ENCODE measurements around the gene NAV1. TPM values are rescaled to one million over a fixed set of nuclear protein-coding genes. Genes with fewer than 3 reads are reported as not detected.

NAV1 gene
- total RNA-seq, 1 donor from 2014 or later: 101 TPM

DNA sequence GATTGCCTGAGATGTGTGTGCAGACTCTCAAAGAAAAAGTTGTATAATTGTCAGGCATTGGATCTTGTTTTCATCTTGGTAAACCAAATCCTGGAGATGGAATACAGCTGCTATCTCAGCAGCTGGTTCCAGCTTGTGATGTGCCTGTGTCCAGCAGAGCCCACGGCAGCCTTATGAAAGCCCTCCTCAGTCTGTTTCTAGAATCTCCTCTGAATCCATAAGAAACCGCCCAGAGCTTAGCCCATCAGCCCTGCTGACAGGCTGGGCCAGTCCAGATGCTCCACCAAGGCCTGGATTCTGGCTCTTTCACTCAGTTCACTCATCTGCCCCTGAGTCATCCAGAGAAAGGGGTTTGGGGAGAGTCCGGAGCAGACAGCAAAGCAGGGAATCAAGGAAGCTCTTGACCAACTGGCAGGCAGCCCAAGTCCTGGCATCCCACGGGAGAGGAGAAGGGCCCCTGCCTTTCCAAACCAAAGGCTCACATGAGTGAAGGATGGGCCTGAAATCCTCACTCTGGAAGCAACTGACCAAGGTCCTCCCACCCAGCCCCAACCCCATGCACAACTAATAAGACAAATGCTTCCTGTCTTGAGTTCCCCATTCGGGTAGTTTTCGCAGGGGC is 45.7 kb downstream of the NAV1 start:
- no peaks in the 10 kb centered on the region for H3K9me3 Mint-ChIP-seq (ENCODE audit: unreplicated experiment)

DNA sequence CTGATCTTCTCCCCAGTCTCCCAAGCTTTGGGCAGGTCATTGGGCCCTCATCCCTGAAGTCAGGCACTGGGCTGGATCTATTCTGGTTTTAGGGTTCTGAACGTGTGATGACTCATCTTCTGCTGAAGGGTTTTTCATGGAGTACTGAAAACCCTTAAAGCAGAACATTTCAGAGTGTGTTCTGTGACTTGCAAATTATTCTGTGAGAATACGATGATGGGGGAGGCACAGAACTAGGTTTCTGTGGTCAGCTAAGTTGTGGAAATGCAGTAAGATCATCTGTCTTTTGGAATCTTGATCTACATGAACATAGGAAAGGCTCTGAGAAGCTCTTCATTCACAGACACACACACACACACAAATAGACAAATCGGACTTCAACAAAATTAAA is 46.2 kb downstream of the NAV1 start:
- H3K27me3 Mint-ChIP-seq (ENCODE audit: unreplicated experiment): peaks cover 5% of the 10 kb centered on the region
- H3K27ac Mint-ChIP-seq (ENCODE audit: unreplicated experiment): no peak overlapping the region
- H3K9me3 Mint-ChIP-seq (ENCODE audit: unreplicated experiment): no peaks in the 10 kb centered on the region
- no peak for DNase-seq (ENCODE audit: low spot score)
- H3K4me1 Mint-ChIP-seq (ENCODE audit: unreplicated experiment): peaks cover 17% of the 10 kb centered on the region
- H3K36me3 Mint-ChIP-seq (ENCODE audit: low read depth, unreplicated experiment): peaks cover 11% of the 10 kb centered on the region
- TF ChIP-seq, protein P1, sequence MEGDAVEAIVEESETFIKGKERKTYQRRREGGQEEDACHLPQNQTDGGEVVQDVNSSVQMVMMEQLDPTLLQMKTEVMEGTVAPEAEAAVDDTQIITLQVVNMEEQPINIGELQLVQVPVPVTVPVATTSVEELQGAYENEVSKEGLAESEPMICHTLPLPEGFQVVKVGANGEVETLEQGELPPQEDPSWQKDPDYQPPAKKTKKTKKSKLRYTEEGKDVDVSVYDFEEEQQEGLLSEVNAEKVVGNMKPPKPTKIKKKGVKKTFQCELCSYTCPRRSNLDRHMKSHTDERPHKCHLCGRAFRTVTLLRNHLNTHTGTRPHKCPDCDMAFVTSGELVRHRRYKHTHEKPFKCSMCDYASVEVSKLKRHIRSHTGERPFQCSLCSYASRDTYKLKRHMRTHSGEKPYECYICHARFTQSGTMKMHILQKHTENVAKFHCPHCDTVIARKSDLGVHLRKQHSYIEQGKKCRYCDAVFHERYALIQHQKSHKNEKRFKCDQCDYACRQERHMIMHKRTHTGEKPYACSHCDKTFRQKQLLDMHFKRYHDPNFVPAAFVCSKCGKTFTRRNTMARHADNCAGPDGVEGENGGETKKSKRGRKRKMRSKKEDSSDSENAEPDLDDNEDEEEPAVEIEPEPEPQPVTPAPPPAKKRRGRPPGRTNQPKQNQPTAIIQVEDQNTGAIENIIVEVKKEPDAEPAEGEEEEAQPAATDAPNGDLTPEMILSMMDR (IDR thresholded peaks at IDR 0.05; ENCODE audit: unreplicated experiment): no peak
- no peak overlapping the region for H3K4me3 Mint-ChIP-seq (ENCODE audit: unreplicated experiment)

More for the DNA sequence above, 45.7 kb downstream of the NAV1 start:
- no peak overlapping the region for H3K27ac Mint-ChIP-seq (ENCODE audit: unreplicated experiment)
- DNase-seq (ENCODE audit: low spot score): no peak
- peaks cover 20% of the 10 kb centered on the region for H3K4me1 Mint-ChIP-seq (ENCODE audit: unreplicated experiment)
- H3K36me3 Mint-ChIP-seq (ENCODE audit: low read depth, unreplicated experiment): peaks cover 11% of the 10 kb centered on the region
- TF ChIP-seq, protein P1 (IDR thresholded peaks at IDR 0.05; ENCODE audit: unreplicated experiment): no peak
- H3K4me3 Mint-ChIP-seq (ENCODE audit: unreplicated experiment): no peak overlapping the region
- H3K27me3 Mint-ChIP-seq (ENCODE audit: unreplicated experiment): peaks cover 5% of the 10 kb centered on the region

DNA sequence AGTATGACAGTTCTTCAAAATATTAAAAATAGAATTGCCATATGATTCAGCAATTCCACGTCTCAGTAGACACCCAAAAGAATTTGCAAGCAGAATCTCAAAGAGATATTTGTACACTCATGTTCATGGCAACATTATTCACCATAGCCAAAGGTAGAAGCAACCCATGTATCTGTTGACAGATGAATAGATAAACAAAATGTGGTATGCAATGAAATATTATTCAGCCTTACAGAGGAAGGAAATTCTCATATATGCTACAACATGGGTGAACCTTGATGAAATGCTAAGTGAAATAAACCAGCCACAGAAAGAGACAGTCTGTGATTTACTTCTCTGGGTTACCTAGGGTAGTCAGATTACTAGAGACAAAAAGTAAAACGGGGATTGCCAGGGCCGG is 47.0 kb downstream of the NAV1 start:
- Mint-ChIP-seq H3K9me3 (ENCODE audit: unreplicated experiment) (no peaks in the 10 kb centered on the region), H3K4me1 (ENCODE audit: unreplicated experiment) (peaks cover 16% of the 10 kb centered on the region), H3K4me3 (ENCODE audit: unreplicated experiment) (no peak overlapping the region), H3K36me3 (ENCODE audit: low read depth, unreplicated experiment) (peaks cover 12% of the 10 kb centered on the region), H3K27ac (ENCODE audit: unreplicated experiment) (no peak overlapping the region), H3K27me3 (ENCODE audit: unreplicated experiment) (peaks cover 3% of the 10 kb centered on the region)
- no peak for DNase-seq (ENCODE audit: low spot score)
- TF ChIP-seq, protein P1 (IDR thresholded peaks at IDR 0.05; ENCODE audit: unreplicated experiment): no peak

- no peak overlapping the region for H3K27ac Mint-ChIP-seq (ENCODE audit: unreplicated experiment)
- TF ChIP-seq, protein P1 (IDR thresholded peaks at IDR 0.05; ENCODE audit: unreplicated experiment): no peak
- H3K4me3 Mint-ChIP-seq (ENCODE audit: unreplicated experiment): no peak overlapping the region
- no peak for DNase-seq (ENCODE audit: low spot score)
- H3K4me1 Mint-ChIP-seq (ENCODE audit: unreplicated experiment): peaks cover 15% of the 10 kb centered on the region
- peaks cover 8% of the 10 kb centered on the region for H3K36me3 Mint-ChIP-seq (ENCODE audit: low read depth, unreplicated experiment)
- H3K27me3 Mint-ChIP-seq (ENCODE audit: unreplicated experiment): peaks cover 3% of the 10 kb centered on the region
- H3K9me3 Mint-ChIP-seq (ENCODE audit: unreplicated experiment): no peaks in the 10 kb centered on the region
Measured at GRCh38 chr1:201586806-201587205, 47.9 kb downstream of the NAV1 start.

DNA sequence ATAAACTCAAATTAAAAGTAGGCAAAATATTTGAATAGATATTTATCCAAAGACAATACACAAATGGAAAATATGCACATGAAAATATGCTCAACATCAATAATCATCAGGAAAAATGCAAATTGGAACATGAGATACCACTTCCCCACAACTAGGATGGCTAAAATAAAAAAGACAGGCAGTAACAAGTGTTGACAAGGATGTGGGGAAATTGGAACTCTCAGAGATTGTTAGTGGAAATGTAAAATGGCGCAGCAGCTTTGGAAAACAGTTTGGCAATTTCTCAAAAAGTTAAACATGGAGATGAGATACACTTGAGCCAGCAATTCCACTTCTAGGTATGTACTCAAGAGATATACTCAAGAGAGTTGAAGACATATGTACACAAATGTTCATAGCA is 48.8 kb downstream of the NAV1 start:
- TF ChIP-seq, protein P1 (IDR thresholded peaks at IDR 0.05; ENCODE audit: unreplicated experiment): no peak
- no peak overlapping the region for H3K27ac Mint-ChIP-seq (ENCODE audit: unreplicated experiment)
- H3K9me3 Mint-ChIP-seq (ENCODE audit: unreplicated experiment): no peaks in the 10 kb centered on the region
- H3K4me3 Mint-ChIP-seq (ENCODE audit: unreplicated experiment): no peak overlapping the region
- peaks cover 7% of the 10 kb centered on the region for H3K27me3 Mint-ChIP-seq (ENCODE audit: unreplicated experiment)
- H3K4me1 Mint-ChIP-seq (ENCODE audit: unreplicated experiment): peaks cover 19% of the 10 kb centered on the region
- H3K36me3 Mint-ChIP-seq (ENCODE audit: low read depth, unreplicated experiment): peaks cover 15% of the 10 kb centered on the region
- no peak for DNase-seq (ENCODE audit: low spot score)

Other genes starting within 250 kb of the NAV1 start
- gene TNNT2, start 161.4 kb upstream of the NAV1 start, total RNA-seq (ENCODE audit: unreplicated experiment): 3.3 TPM
- gene LAD1, start 139.8 kb upstream of the NAV1 start, total RNA-seq (ENCODE audit: unreplicated experiment): 0.59 TPM
- not detected for gene TNNI1, start 117.4 kb upstream of the NAV1 start, total RNA-seq (ENCODE audit: unreplicated experiment)
- 25.0 TPM for gene PHLDA3, start 69.9 kb upstream of the NAV1 start, total RNA-seq (ENCODE audit: unreplicated experiment)
- 111 TPM for gene CSRP1, start 32.0 kb upstream of the NAV1 start, total RNA-seq (ENCODE audit: unreplicated experiment)